GM23338 (cell line): ENCODE measurements around the gene B3GAT3. TPM values are rescaled to one million over a fixed set of nuclear protein-coding genes. Genes with fewer than 3 reads are reported as not detected.

Experiments used
- ATAC-seq: fragments of 200-7000 bp; cut with Tn5 transposase; 3 replicates; pipeline ENCODE4 v1.9.1; 2020
- DNase-seq: peaks from one replicate; pipeline ENCODE4 v3.0.0-alpha.2; 2015; ENCODE audit warnings: low spot score
- H2AFZ ChIP-seq: fragments of 200-600 bp; sonication (generic); 2 replicates; pipeline ENCODE4 v1.8.0; 2016; ENCODE audit warnings: antibody characterized with exemption, mild to moderate bottlenecking, moderate library complexity
- H3F3A ChIP-seq: fragments of 200-600 bp; sonication (generic); replicated peaks from 2 replicates; pipeline ENCODE4 v1.8.0; 2017; ENCODE audit warnings: antibody characterized with exemption, mixed run types, low read depth
- H3K27ac ChIP-seq: fragments of 200-600 bp; sonication (generic); 2 replicates; pipeline ENCODE4 v1.6.1; 2016; ENCODE audit warnings: low read depth
- H3K27me3 ChIP-seq: fragments of 200-600 bp; sonication (generic); 2 replicates; pipeline ENCODE4 v1.8.0; 2016; ENCODE audit warnings: mild to moderate bottlenecking, mixed run types, moderate library complexity; ENCODE audit not compliant: insufficient read depth
- H3K36me3 ChIP-seq: fragments of 200-600 bp; sonication (generic); 2 replicates; pipeline ENCODE4 v1.8.0; 2016; ENCODE audit warnings: mild to moderate bottlenecking; ENCODE audit not compliant: insufficient read depth
- H3K4me1 ChIP-seq: fragments of 200-600 bp; sonication (generic); 2 replicates; pipeline ENCODE4 v1.8.0; 2016; ENCODE audit warnings: mild to moderate bottlenecking, moderate library complexity; ENCODE audit not compliant: insufficient read depth
- H3K4me2 ChIP-seq: fragments of 200-600 bp; sonication (generic); 2 replicates; pipeline ENCODE4 v1.7.1; 2017; ENCODE audit warnings: mixed run types
- H3K4me3 ChIP-seq: fragments of 200-600 bp; sonication (generic); 2 replicates; pipeline ENCODE4 v1.6.1; 2016; ENCODE audit warnings: mixed run types
- H3K79me2 ChIP-seq: fragments of 200-600 bp; sonication (generic); replicated peaks from 2 replicates; pipeline ENCODE4 v1.8.0; 2017; ENCODE audit warnings: mild to moderate bottlenecking; ENCODE audit not compliant: insufficient read depth
- H3K9me2 ChIP-seq: fragments of 200-600 bp; sonication (generic); 2 replicates; pipeline ENCODE4 v1.8.0; 2017; ENCODE audit not compliant: insufficient read depth
- H4K20me1 ChIP-seq: fragments of 200-600 bp; sonication (generic); replicated peaks from 2 replicates; pipeline ENCODE4 v1.8.0; 2017; ENCODE audit warnings: mild to moderate bottlenecking; ENCODE audit not compliant: insufficient read depth
- H3K27ac Mint-ChIP-seq: 2 replicates; pipeline ENCODE4 v1.8.0; 2020; ENCODE audit warnings: inconsistent platforms, mild to moderate bottlenecking, moderate library complexity, mixed read lengths
- H3K27me3 Mint-ChIP-seq: 3 replicates; pipeline ENCODE4 v1.8.0; 2022; ENCODE audit warnings: low read depth, mild to moderate bottlenecking, moderate library complexity, mixed read lengths, inconsistent platforms; ENCODE audit not compliant: insufficient read depth, poor library complexity
- H3K36me3 Mint-ChIP-seq: 3 replicates; pipeline ENCODE4 v1.8.0; 2021; ENCODE audit warnings: low read depth, mild to moderate bottlenecking, inconsistent platforms, moderate library complexity, mixed read lengths
- H3K4me1 Mint-ChIP-seq: 3 replicates; pipeline ENCODE4 v1.8.0; 2020; ENCODE audit warnings: mild to moderate bottlenecking, inconsistent platforms, mixed read lengths
- H3K4me3 Mint-ChIP-seq: 3 replicates; pipeline ENCODE4 v1.8.0; 2021; ENCODE audit warnings: moderate library complexity, mild to moderate bottlenecking, inconsistent platforms, mixed read lengths
- H3K9me3 Mint-ChIP-seq: 3 replicates; pipeline ENCODE4 v1.8.0; 2020; ENCODE audit warnings: moderate library complexity, mild to moderate bottlenecking, inconsistent platforms, mixed read lengths
- CREB1 ChIP-seq: fragments of 250-450 bp; sonication (Bioruptor Pico); IDR thresholded peaks from 2 replicates; pipeline ENCODE4 v1.5.0; 2020; ENCODE audit warnings: low read depth, mild to moderate bottlenecking, moderate library complexity
- EZH2phosphoT487 ChIP-seq: fragments of 200-600 bp; sonication (generic); IDR thresholded peaks from one replicate; pipeline ENCODE4 v1.8.1; 2018; ENCODE audit warnings: antibody characterized with exemption; ENCODE audit not compliant: unreplicated experiment
- POLR2AphosphoS5 ChIP-seq: IDR thresholded peaks from 2 replicates; pipeline ENCODE4 v1.6.1; 2016; ENCODE audit warnings: antibody characterized with exemption, low read depth
- STAT1 ChIP-seq: IDR thresholded peaks from one replicate; pipeline ENCODE4 v1.6.1; 2016; ENCODE audit warnings: antibody characterized with exemption; ENCODE audit not compliant: unreplicated experiment
- ZNF331 ChIP-seq: fragments of 250-450 bp; sonication (Bioruptor Pico); IDR thresholded peaks from 2 replicates; pipeline ENCODE4 v1.5.0; 2020; ENCODE audit warnings: low read depth, mild to moderate bottlenecking, moderate library complexity
- ZNF462 ChIP-seq: fragments of 250-450 bp; sonication (Bioruptor Pico); IDR thresholded peaks from 2 replicates; pipeline ENCODE4 v1.5.0; 2020; ENCODE audit warnings: mild to moderate bottlenecking, moderate library complexity
- polyA plus RNA-seq: library from polyadenylated mRNA; unstranded; fragments of >200 nt; fragmentation: Nextera tagmentation; extraction: Ambion mirVana; gene quantifications from 2 replicates; pipeline ENCODE4 v1.2.1, GENCODE V29; 2016
- total RNA-seq: library from RNA; depleted of rRNA; stranded (reverse); fragments of >200 nt; shearing (Covaris generic); gene quantifications from 2 replicates; pipeline ENCODE4 v1.2.3, GENCODE V29; 2014

Gene B3GAT3
- total and polyA plus RNA-seq, 2 experiments from 2014 or later = 16.4 to 18.4 TPM

- TF ChIP-seq ZNF462 (CRISPR knock-in tag) (no peak), STAT1 (no peak), EZH2phosphoT487 (no peak), POLR2AphosphoS5 (no peak)
These were observed 25.2 kb upstream of the B3GAT3 start (continued) for GRCh38 chr11:62646825-62647608.

GRCh38 chr11:62645946-62646824, 24.4 kb upstream of the B3GAT3 start, which contains the start of gene GANAB:
GANAB (minus strand) TSS chr11:62646613; CDS start chr11:62646599, 14 bp downstream.
- peak within 1 kb of the TSS; percentile 96 for H3K27ac ChIP-seq
- peaks cover 39% of the 10 kb centered on the region for H3K36me3 Mint-ChIP-seq
- peaks cover 2% of the 10 kb centered on the region; the same call in 1 of the 3 replicates for H3K9me3 Mint-ChIP-seq
- peaks cover 48% of the 10 kb centered on the region for H3K79me2 ChIP-seq
- peaks cover 12% of the 10 kb centered on the region for H3K4me1 Mint-ChIP-seq
- no peaks in the 10 kb centered on the region; the same call in 1 of the 2 replicates for H3K4me1 ChIP-seq
- H3K36me3 ChIP-seq = peaks cover 10% of the 10 kb centered on the region; the same call in 1 of the 2 replicates
- peaks cover 10% of the 10 kb centered on the region for H3K27me3 Mint-ChIP-seq
- H3K4me3 ChIP-seq = peak within 1 kb of the TSS; percentile 100
- H3K9me2 ChIP-seq = no peaks in the 10 kb centered on the region
- H3K4me3 Mint-ChIP-seq = peak within 1 kb of the TSS; percentile 99
- H3K27me3 ChIP-seq = no peaks in the 10 kb centered on the region
- H4K20me1 ChIP-seq = peaks cover 19% of the 10 kb centered on the region
- peak within 1 kb of the TSS; percentile 98 for H3K27ac Mint-ChIP-seq
- DNase-seq = peak; percentile 100
- no peak for TF ChIP-seq STAT1
- peak; percentile 83 for TF ChIP-seq CREB1 (CRISPR knock-in tag)
- TF ChIP-seq ZNF331 (CRISPR knock-in tag) = no peak
- peak; percentile 90 for TF ChIP-seq POLR2AphosphoS5
- H2AFZ ChIP-seq = no peak within 1 kb of the TSS
- peak within 1 kb of the TSS; percentile 100 for H3K4me2 ChIP-seq
- ATAC-seq = peak; percentile 97
- 0 out of 2 replicates have a peak, but pooled peaks cover 16% of the 10 kb centered on the region for H3F3A ChIP-seq
